Effector memory CD4-positive, alpha-beta T cell (primary cell): Measurements from ENCODE around the gene TBC1D8.

Experiments used
- DNase-seq, 3 donors: peaks; one replicate each; pipeline ENCODE4 v3.0.0-alpha.2; 2020
- H3K27ac ChIP-seq: 2 replicates; pipeline ENCODE4 v1.7.0; 2013; ENCODE audit warnings: mild to moderate bottlenecking, low read length, moderate library complexity; ENCODE audit not compliant: insufficient read depth, poor library complexity, severe bottlenecking
- H3K27me3 ChIP-seq: replicated peaks from 2 replicates; pipeline ENCODE4 v1.7.0; 2013; ENCODE audit warnings: mild to moderate bottlenecking, low read length; ENCODE audit not compliant: insufficient read depth, control insufficient read depth, poor library complexity, severe bottlenecking
- H3K36me3 ChIP-seq: 2 replicates; pipeline ENCODE4 v1.7.0; 2013; ENCODE audit warnings: mild to moderate bottlenecking, low read length, moderate library complexity; ENCODE audit not compliant: control insufficient read depth, insufficient read depth
- H3K4me1 ChIP-seq: 2 replicates; pipeline ENCODE4 v1.7.0; 2013; ENCODE audit warnings: low read length, mild to moderate bottlenecking; ENCODE audit not compliant: control insufficient read depth, insufficient read depth, poor library complexity, severe bottlenecking
- H3K4me3 ChIP-seq: 2 replicates; pipeline ENCODE4 v1.7.0; 2013; ENCODE audit warnings: low read length, low read depth, mild to moderate bottlenecking; ENCODE audit not compliant: insufficient read depth, poor library complexity, severe bottlenecking
- H3K9me3 ChIP-seq: 2 replicates; pipeline ENCODE4 v1.7.0; 2013; ENCODE audit warnings: mild to moderate bottlenecking, low read length, moderate library complexity; ENCODE audit not compliant: control insufficient read depth

The TBC1D8 gene

GRCh38 chr2:101162561-101163330 is 11.6 kb upstream of the TBC1D8 start:
- Histone ChIP-seq H3K9me3 (no peaks in the 10 kb centered on the region), H3K36me3 (no peaks in the 10 kb centered on the region), H3K27ac (no peak overlapping the region), H3K4me3 (no peak overlapping the region), H3K4me1 (no peaks in the 10 kb centered on the region), H3K27me3 (no peaks in the 10 kb centered on the region)
- DNase-seq = no peak

- Histone ChIP-seq H3K27me3 (no peaks in the 10 kb centered on the region), H3K36me3 (no peaks in the 10 kb centered on the region), H3K9me3 (no peaks in the 10 kb centered on the region), H3K4me3 (no peak overlapping the region), H3K27ac (no peak overlapping the region), H3K4me1 (no peaks in the 10 kb centered on the region)
- no peak for DNase-seq
These were observed 10.5 kb upstream of the TBC1D8 start for GRCh38 chr2:101161658-101162057.

GRCh38 chr2:101160454-101160853 is 9.3 kb upstream of the TBC1D8 start:
- no peaks in the 10 kb centered on the region for H3K9me3 ChIP-seq
- no peak overlapping the region for H3K27ac ChIP-seq
- no peaks in the 10 kb centered on the region for H3K4me1 ChIP-seq
- no peaks in the 10 kb centered on the region for H3K36me3 ChIP-seq
- DNase-seq = no peak
- H3K4me3 ChIP-seq = no peak overlapping the region
- H3K27me3 ChIP-seq = no peaks in the 10 kb centered on the region

- H3K9me3 ChIP-seq = no peaks in the 10 kb centered on the region
- no peaks in the 10 kb centered on the region for H3K27me3 ChIP-seq
- H3K27ac ChIP-seq = no peak overlapping the region
- DNase-seq = no peak
- no peaks in the 10 kb centered on the region for H3K36me3 ChIP-seq
- no peak overlapping the region for H3K4me3 ChIP-seq
- H3K4me1 ChIP-seq = no peaks in the 10 kb centered on the region
These were observed 8.3 kb upstream of the TBC1D8 start for GRCh38 chr2:101159526-101159925.

GRCh38 chr2:101157272-101157671 is 6.1 kb upstream of the TBC1D8 start:
- no peaks in the 10 kb centered on the region for H3K27me3 ChIP-seq

GRCh38 chr2:101153787-101154186 is 2.6 kb upstream of the TBC1D8 start:
- Histone ChIP-seq H3K27ac (no peak overlapping the region), H3K4me1 (peaks cover 14% of the 10 kb centered on the region), H3K27me3 (no peaks in the 10 kb centered on the region), H3K36me3 (no peaks in the 10 kb centered on the region), H3K9me3 (no peaks in the 10 kb centered on the region), H3K4me3 (no peak overlapping the region)
- no peak for DNase-seq

More at GRCh38 chr2:101157272-101157671, 6.1 kb upstream of the TBC1D8 start:
- H3K4me3 ChIP-seq = no peak overlapping the region
- H3K9me3 ChIP-seq = no peaks in the 10 kb centered on the region
- DNase-seq = no peak
- no peaks in the 10 kb centered on the region for H3K4me1 ChIP-seq
- no peak overlapping the region for H3K27ac ChIP-seq
- H3K36me3 ChIP-seq = no peaks in the 10 kb centered on the region

- Histone ChIP-seq H3K36me3 (no peaks in the 10 kb centered on the region), H3K27ac (no peak overlapping the region), H3K9me3 (no peaks in the 10 kb centered on the region), H3K4me3 (no peak overlapping the region), H3K4me1 (peaks cover 14% of the 10 kb centered on the region), H3K27me3 (no peaks in the 10 kb centered on the region)
- DNase-seq = no peak
These were observed 2.0 kb upstream of the TBC1D8 start for GRCh38 chr2:101153077-101153707.

GRCh38 chr2:101152272-101153076 is 1.3 kb upstream of the TBC1D8 start:
- Histone ChIP-seq H3K9me3 (no peaks in the 10 kb centered on the region), H3K27ac (no peak overlapping the region), H3K4me3 (peak overlapping the region; percentile 53), H3K27me3 (no peaks in the 10 kb centered on the region), H3K4me1 (peaks cover 14% of the 10 kb centered on the region), H3K36me3 (no peaks in the 10 kb centered on the region)
- no peak for DNase-seq

GRCh38 chr2:101151859-101152271 is 683 bp upstream of the TBC1D8 start:
- no peaks in the 10 kb centered on the region for H3K36me3 ChIP-seq
- no peaks in the 10 kb centered on the region for H3K9me3 ChIP-seq
- no peaks in the 10 kb centered on the region for H3K27me3 ChIP-seq
- no peak for DNase-seq
- peaks cover 14% of the 10 kb centered on the region for H3K4me1 ChIP-seq
- H3K4me3 ChIP-seq = peak overlapping the region; percentile 53
- H3K27ac ChIP-seq = no peak overlapping the region
